ENCODE measurements around the gene LHCGR.

DNA sequence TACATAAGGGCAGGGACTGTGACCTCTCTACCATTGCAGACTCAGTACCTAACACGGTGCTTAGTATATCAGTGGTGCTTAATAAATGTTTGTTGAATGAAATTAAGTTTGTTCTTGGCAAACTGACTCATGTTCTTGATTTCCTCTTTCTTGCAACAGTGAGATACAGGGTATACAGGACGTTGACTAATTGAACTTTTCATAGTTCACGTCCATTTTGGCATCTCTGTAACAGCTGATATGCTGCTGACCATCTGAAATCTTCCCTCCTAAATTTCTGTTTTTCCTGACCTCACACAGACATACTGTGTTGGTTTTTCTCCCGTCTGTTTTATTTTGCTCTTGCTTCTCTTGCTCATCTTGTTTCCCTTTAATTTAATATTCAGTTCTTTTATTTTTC, 44.2 kb downstream of the LHCGR start:
- TF ChIP-seq, protein P1, sequence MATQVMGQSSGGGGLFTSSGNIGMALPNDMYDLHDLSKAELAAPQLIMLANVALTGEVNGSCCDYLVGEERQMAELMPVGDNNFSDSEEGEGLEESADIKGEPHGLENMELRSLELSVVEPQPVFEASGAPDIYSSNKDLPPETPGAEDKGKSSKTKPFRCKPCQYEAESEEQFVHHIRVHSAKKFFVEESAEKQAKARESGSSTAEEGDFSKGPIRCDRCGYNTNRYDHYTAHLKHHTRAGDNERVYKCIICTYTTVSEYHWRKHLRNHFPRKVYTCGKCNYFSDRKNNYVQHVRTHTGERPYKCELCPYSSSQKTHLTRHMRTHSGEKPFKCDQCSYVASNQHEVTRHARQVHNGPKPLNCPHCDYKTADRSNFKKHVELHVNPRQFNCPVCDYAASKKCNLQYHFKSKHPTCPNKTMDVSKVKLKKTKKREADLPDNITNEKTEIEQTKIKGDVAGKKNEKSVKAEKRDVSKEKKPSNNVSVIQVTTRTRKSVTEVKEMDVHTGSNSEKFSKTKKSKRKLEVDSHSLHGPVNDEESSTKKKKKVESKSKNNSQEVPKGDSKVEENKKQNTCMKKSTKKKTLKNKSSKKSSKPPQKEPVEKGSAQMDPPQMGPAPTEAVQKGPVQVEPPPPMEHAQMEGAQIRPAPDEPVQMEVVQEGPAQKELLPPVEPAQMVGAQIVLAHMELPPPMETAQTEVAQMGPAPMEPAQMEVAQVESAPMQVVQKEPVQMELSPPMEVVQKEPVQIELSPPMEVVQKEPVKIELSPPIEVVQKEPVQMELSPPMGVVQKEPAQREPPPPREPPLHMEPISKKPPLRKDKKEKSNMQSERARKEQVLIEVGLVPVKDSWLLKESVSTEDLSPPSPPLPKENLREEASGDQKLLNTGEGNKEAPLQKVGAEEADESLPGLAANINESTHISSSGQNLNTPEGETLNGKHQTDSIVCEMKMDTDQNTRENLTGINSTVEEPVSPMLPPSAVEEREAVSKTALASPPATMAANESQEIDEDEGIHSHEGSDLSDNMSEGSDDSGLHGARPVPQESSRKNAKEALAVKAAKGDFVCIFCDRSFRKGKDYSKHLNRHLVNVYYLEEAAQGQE (IDR thresholded peaks at IDR 0.05; ENCODE audit: unreplicated experiment) = no peak
- TF ChIP-seq, protein P2, sequence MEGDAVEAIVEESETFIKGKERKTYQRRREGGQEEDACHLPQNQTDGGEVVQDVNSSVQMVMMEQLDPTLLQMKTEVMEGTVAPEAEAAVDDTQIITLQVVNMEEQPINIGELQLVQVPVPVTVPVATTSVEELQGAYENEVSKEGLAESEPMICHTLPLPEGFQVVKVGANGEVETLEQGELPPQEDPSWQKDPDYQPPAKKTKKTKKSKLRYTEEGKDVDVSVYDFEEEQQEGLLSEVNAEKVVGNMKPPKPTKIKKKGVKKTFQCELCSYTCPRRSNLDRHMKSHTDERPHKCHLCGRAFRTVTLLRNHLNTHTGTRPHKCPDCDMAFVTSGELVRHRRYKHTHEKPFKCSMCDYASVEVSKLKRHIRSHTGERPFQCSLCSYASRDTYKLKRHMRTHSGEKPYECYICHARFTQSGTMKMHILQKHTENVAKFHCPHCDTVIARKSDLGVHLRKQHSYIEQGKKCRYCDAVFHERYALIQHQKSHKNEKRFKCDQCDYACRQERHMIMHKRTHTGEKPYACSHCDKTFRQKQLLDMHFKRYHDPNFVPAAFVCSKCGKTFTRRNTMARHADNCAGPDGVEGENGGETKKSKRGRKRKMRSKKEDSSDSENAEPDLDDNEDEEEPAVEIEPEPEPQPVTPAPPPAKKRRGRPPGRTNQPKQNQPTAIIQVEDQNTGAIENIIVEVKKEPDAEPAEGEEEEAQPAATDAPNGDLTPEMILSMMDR (conservative IDR thresholded peaks at IDR 0.05; ENCODE audit: low read depth in 2 of 2) = no peak
- TF ChIP-seq EZH2 (IDR thresholded peaks at IDR 0.05; ENCODE audit: low read depth, unreplicated experiment) (no peak), POLR2AphosphoS5 (IDR thresholded peaks at IDR 0.05; ENCODE audit: low read depth) (no peak), CREB1 (CRISPR knock-in tag; IDR thresholded peaks at IDR 0.05; ENCODE audit: low read depth) (no peak), NANOG (IDR thresholded peaks at IDR 0.05; ENCODE audit: borderline replicate concordance) (no peak), JUNB (IDR thresholded peaks at IDR 0.05; ENCODE audit: unreplicated experiment) (no peak)

All from GM23338 (cell line).